Cerebellar nuclear complex (tissue), 1 donor: Measurements from ENCODE around the gene FAM174B.
"Not testable (repeated sequence)": the region's sequence is repeated elsewhere in the genome, so short reads cannot be mapped to it uniquely, and the experiment has no call there.

Experiments used
- DNase-seq, 2 experiments: peaks; one replicate each; lab custom pipeline; 2025; lab: John Stamatoyannopoulos, UW

The FAM174B gene

DNA sequence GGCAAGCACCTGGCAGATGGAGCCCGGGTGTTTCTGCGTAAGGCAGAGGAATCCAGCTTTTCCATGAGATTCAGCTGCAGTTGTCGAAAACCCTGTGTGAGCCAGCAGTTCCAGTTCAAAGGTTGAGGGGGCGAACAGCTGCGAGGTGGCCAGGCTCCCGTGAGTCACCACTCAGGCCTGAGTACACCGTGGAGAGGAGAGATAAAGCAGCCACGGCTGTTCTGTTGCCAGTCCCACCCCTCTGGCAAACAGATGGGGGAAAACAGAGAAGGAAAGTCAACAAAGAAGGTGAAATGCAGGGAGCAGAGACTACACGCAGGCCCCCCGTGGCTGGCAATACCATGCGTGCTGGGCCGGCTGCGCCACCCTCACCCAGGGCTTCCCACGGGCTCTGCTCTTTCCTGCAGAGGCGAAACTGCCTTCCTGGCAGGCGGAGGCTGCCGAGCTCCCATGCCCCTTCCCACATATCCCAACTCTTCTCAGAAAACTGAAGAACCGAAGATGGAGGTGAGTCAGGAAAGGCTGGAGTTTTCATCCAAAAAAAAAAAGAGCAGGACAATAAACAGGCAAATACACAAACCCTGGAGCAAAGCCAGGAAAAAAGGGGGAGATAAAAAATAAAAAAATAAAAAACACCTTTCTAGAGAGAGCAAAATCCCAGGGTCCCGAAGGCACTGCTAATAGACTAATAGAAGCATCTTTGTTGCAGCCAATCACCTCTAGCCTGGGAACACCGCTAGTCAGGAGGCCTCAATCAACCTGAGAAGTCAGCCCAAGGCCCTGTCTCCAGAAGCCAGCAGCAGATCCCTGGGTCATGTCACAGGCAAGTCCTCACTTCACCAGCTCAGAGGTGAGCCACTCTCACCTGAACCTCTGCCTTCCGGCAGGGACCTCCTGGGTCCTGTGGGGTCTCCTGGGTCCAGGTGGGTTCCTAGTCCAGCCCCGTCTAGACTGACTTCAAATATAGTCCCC is 37.7 kb downstream of the FAM174B start:
- no peak for DNase-seq

DNA sequence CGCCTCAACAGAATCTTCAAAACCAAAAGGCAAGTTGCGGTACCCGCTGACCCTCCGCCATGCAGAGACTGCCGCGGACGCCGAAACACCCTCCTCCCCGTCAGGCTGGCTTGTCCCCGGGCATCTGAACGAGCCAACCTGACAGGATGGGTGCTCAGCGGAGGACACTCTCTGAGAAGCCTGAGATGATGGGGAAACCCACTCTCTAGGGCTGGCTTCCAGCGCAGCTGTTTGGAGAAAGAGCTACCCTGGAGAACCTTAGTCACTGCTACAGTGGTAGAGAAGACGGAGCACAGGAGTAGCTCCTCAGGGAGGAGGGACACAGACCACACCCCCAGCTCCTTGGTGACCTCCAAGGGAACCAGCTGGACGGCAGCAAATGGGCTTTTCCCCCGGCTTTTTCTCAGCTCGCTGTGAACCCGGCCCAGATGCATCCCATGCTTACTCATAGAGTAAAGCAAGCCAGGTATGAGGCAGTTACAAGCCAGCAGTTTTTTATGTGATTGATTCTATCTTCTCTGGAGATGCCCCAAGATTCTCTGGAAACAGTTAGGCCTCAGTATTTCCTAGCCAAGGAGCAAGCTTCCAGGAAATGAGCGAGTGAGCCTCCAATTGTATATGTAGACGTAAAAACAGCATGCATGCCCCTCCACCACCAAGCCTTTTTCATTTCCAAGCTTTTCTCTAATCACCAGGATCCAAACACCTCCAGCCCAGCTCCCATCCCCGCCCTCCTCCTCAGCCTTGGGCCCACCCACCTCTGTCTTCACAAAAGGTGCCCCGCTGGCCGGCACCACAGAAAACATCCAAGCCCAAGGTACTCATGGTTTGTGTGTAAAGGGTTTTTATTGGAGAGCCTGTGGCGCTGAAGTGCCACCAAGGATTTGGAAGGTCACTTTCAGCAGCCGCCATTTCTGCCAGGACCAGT is 38.7 kb downstream of the FAM174B start:
- DNase-seq, result no peak

- DNase-seq, result no peak
These were observed 40.5 kb downstream of the FAM174B start for GRCh38 chr15:92614791-92615785.

- no peak for DNase-seq
These were observed 41.3 kb downstream of the FAM174B start for GRCh38 chr15:92614301-92614700.

DNA sequence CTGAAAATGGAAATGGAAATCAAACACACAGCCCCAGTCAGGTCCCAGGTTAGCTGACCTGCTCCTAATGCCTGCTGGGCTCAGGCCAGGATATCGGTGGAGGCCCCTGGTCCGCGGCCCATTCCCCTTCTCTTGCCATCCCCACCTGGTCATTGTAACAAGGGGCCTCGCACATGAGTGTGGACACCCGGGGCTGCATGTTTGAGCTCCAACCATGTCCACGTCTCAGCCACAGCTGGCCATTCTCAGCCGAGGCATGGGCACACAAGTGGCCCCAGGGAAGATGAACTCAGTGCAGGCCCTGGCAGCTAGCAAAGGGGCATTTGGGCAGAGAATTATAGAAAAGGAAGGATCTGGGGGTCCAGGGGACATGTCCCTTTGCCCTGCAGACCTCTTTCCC is 41.7 kb downstream of the FAM174B start:
- no peak for DNase-seq

GRCh38 chr15:92612891-92613290 is 42.7 kb downstream of the FAM174B start:
- no peak for DNase-seq

- no peak for DNase-seq
These were observed 43.4 kb downstream of the FAM174B start for GRCh38 chr15:92611995-92612745.

GRCh38 chr15:92611150-92611549 is 44.4 kb downstream of the FAM174B start:
- no peak for DNase-seq

DNA sequence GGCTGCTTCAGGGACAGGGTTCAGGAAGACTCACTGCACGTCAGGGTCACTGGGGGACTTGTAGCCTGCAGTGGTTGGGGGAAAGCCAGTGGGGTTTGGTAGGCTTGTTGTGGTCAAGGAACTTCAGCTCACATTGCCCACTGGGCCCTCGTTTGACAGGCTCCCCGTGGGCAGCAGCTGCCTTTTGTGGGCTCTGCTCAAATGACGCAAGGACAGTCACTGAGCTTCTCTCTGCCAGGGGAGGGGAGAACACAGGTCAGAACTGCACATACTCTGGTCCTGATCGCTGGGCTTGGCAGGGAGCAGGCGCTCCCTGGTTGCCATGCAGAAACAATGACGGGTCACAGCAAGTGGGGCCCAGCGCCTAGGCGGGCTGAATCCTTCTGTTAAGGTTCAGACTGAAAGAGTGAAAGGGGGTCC is 45.5 kb downstream of the FAM174B start:
- no peak for DNase-seq

DNA sequence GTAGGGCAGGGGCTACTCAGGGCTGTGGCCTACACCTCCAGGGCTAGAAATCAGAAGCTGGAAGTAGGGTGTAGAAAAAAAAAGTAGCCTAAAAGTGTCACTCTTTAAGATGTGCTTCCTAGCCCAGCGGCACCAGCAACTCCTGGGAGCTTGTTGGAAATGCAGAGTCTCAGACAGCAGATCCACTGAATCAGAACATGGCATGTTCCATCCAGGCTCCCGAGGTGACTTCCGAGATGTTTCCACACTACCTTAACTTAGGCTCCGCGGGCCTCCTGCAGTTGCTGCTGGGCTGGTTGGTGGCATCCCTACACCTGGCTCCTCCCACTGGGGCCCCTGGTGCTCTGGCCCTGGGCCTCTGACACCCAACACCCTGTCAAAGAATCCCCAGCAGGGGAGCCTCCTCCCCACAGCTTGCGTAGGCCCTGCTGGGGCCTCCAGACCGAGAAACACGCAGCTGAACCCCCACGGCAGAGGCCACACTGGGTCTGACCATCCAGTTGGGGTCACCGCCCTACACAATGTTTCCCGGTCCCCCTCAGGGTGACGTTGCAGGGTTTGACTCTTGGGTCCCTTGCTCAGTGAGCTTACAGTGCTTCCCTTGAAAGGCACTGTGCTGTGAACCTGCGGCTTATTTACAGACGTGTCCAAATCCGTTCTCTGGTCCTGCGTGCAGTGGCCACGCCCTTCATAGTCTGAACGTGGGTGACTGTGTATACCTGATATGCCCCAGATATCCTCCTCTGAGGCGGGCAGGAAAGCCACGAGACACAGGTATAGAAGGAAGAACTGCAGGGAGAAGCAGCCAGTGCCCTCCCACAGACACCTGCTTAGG is 46.5 kb downstream of the FAM174B start:
- DNase-seq, result no peak

DNA sequence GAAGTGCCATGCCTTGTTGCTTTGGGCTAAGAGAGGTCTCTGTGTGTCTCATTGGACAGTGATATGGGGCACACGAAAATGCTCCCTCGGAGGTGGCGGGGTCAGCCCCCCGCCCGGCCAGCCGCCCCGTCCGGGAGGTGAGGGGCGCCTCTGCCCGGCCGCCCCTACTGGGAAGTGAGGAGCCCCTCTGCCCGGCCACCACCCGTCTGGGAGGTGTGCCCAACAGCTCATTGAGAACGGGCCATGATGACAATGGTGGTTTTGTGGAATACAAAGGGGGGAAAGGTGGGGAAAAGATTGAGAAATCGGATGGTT is 48.8 kb downstream of the FAM174B start:
- not testable (repeated sequence) for DNase-seq

GRCh38 chr15:92606126-92606835 is 49.3 kb downstream of the FAM174B start:
- DNase-seq, result no peak

GRCh38 chr15:92605225-92605944 is 50.2 kb downstream of the FAM174B start:
- DNase-seq, result no peak

DNA sequence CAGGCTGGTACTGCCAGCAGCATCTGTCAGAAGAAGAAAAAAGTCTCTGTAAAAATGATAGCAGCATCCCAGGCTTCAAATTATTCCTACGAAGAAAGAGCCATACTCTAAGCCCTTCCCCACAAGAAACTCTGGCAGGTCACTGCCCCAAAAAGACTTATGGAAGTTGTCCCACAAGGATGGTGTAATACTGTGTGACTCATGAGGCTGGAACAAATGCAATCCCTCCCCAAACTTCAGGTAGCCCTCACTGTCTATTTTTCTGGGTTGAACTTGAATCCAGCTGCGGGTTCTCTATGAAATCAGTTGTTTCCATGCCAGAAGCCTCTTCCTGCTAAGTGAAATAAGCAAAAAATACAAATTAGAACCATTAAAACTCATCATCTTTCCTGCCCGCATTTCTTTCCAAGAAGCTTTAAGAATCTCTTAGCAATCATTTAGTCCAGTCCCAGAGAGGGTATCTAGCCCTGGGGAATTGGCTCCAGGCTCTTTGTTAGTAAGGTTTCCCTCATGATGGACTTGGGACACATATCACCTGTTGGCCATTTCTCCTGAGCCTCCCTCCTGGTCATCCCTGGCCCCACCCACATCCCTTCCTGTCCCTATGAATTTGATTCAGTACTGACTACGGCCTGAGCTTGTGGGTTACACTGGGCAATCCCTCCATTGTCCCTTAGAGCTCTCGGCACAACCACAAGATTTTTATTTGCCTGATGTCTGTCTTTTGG is 51.7 kb downstream of the FAM174B start:
- no peak for DNase-seq

DNA sequence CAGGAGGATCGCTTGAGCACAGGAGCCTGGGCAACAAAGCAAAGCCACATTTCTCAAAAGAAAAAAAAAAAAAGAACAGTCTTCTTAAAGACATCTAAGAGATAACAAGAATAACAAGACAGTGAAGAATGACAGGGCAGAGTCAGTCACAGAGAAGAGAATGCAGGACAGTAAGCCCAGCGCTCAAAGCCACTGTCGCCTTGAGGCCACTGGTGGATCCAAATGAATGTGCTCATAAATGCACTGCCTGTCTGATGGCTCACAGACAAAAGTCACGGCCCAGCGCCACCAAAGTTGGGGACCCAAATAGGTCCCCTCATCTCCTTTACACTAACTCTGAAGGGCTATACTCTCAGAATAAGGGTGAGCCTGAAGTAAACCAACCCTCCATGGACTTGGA is 52.3 kb downstream of the FAM174B start:
- no peak for DNase-seq

- DNase-seq, result no peak
These were observed 53.3 kb downstream of the FAM174B start for GRCh38 chr15:92602267-92602593.

- DNase-seq, result no peak
These were observed 53.8 kb downstream of the FAM174B start for GRCh38 chr15:92601592-92602266.
